SU-DHL-6 (cell line): ENCODE results near the gene NAIF1.

Experiments
- H2AFZ ChIP-seq: fragments of 200-600 bp; sonication (generic); 2 replicates; pipeline ENCODE4 v1.6.1; 2014; ENCODE audit warnings: low read depth, mild to moderate bottlenecking, moderate library complexity, mixed read lengths, antibody characterized with exemption, low read length; ENCODE audit not compliant: severe bottlenecking
- H3F3A ChIP-seq: fragments of 200-600 bp; shearing (Covaris generic); 2 replicates; pipeline ENCODE4 v1.6.0; 2016; ENCODE audit warnings: antibody characterized with exemption, mild to moderate bottlenecking; ENCODE audit not compliant: insufficient read depth
- H3K27ac ChIP-seq: fragments of 200-600 bp; sonication (generic); 2 replicates; pipeline ENCODE4 v1.5.1; 2016; ENCODE audit warnings: low read depth, mild to moderate bottlenecking, low read length, moderate library complexity, mixed read lengths
- H3K27me3 ChIP-seq: fragments of 200-600 bp; sonication (generic), shearing (Covaris generic); 2 replicates; pipeline ENCODE4 v1.6.0; 2014; ENCODE audit warnings: mild to moderate bottlenecking, low read length
- H3K36me3 ChIP-seq: fragments of 200-600 bp; sonication (generic); 2 replicates; pipeline ENCODE4 v1.6.1; 2014; ENCODE audit warnings: mild to moderate bottlenecking, low read length, mixed read lengths
- H3K4me2 ChIP-seq: fragments of 300-600, 200-600 bp; shearing (Covaris generic), sonication (generic); 2 replicates; pipeline ENCODE4 v1.6.0; 2014; ENCODE audit warnings: low read length, low read depth, mild to moderate bottlenecking; ENCODE audit not compliant: poor library complexity, severe bottlenecking
- H3K4me3 ChIP-seq: fragments of 200-600 bp; sonication (generic); 2 replicates; pipeline ENCODE4 v1.5.1; 2014; ENCODE audit warnings: antibody characterized with exemption, low read length, mild to moderate bottlenecking, mixed read lengths; ENCODE audit not compliant: insufficient read depth, poor library complexity, severe bottlenecking
- H3K79me2 ChIP-seq: fragments of 200-600 bp; sonication (generic); 2 replicates; pipeline ENCODE4 v1.6.1; 2014; ENCODE audit warnings: mild to moderate bottlenecking, low read length, moderate library complexity; ENCODE audit not compliant: insufficient read depth
- H3K9ac ChIP-seq: fragments of 200-600 bp; sonication (generic); 2 replicates; pipeline ENCODE4 v1.7.0; 2014; ENCODE audit warnings: mild to moderate bottlenecking, low read length
- H3K9me2 ChIP-seq: fragments of 200-600 bp; sonication (generic); replicated peaks from 2 replicates; pipeline ENCODE4 v1.6.1; 2014; ENCODE audit warnings: low read length; ENCODE audit not compliant: insufficient read depth
- H3K9me3 ChIP-seq: fragments of 200-600 bp; sonication (generic); 2 replicates; pipeline ENCODE4 v1.6.1; 2014; ENCODE audit warnings: low read length, mixed read lengths; ENCODE audit not compliant: insufficient read depth
- H4K20me1 ChIP-seq: fragments of 200-600 bp; sonication (generic); 2 replicates; pipeline ENCODE4 v1.6.1; 2014; ENCODE audit warnings: low read depth, mild to moderate bottlenecking, antibody characterized with exemption, low read length, moderate library complexity, mixed read lengths
- CTCF ChIP-seq: fragments of 200-600 bp; sonication (generic); IDR thresholded peaks from one replicate; pipeline ENCODE4 v1.5.1; 2017; ENCODE audit warnings: antibody characterized with exemption, mild to moderate bottlenecking, low read length, moderate library complexity; ENCODE audit not compliant: insufficient read depth, poor library complexity, severe bottlenecking
- EZH2phosphoT487 ChIP-seq: fragments of 200-600 bp; sonication (generic), shearing (Covaris generic); conservative IDR thresholded peaks from 2 replicates; pipeline ENCODE4 v1.6.1; 2018; ENCODE audit warnings: mild to moderate bottlenecking, antibody characterized with exemption, low read length, moderate library complexity, mixed read lengths

Gene NAIF1

GRCh38 chr9:128092199-128092977 lies 25.3 kb upstream of the NAIF1 start:
- H3K4me2 ChIP-seq, result no peak overlapping the region
- H3K9me3 ChIP-seq, result no peaks in the 10 kb centered on the region
- no peaks in the 10 kb centered on the region for H3K36me3 ChIP-seq
- no peak overlapping the region for H2AFZ ChIP-seq
- no peak overlapping the region for H3K4me3 ChIP-seq
- no peaks in the 10 kb centered on the region for H3K9me2 ChIP-seq
- no peaks in the 10 kb centered on the region for H3K27me3 ChIP-seq
- no peaks in the 10 kb centered on the region for H4K20me1 ChIP-seq
- H3K79me2 ChIP-seq, result peaks cover 90% of the 10 kb centered on the region
- TF ChIP-seq EZH2phosphoT487 (no peak), CTCF (no peak)
- no peak overlapping the region for H3K9ac ChIP-seq
- 0 out of 2 replicates have a peak, but pooled peaks cover 4% of the 10 kb centered on the region for H3F3A ChIP-seq
- H3K27ac ChIP-seq, result no peak overlapping the region

GRCh38 chr9:128091571-128091970 lies 24.5 kb upstream of the NAIF1 start:
- H3K36me3 ChIP-seq, result no peaks in the 10 kb centered on the region
- no peak overlapping the region for H2AFZ ChIP-seq
- no peak overlapping the region for H3K4me2 ChIP-seq
- TF ChIP-seq EZH2phosphoT487 (no peak), CTCF (no peak)
- H3F3A ChIP-seq, result 0 out of 2 replicates have a peak, but pooled peaks cover 4% of the 10 kb centered on the region
- H3K27me3 ChIP-seq, result no peaks in the 10 kb centered on the region
- H3K4me3 ChIP-seq, result no peak overlapping the region
- no peak overlapping the region for H3K27ac ChIP-seq
- H3K79me2 ChIP-seq, result peaks cover 88% of the 10 kb centered on the region
- no peaks in the 10 kb centered on the region for H3K9me3 ChIP-seq
- no peaks in the 10 kb centered on the region for H3K9me2 ChIP-seq
- H4K20me1 ChIP-seq, result no peaks in the 10 kb centered on the region
- no peak overlapping the region for H3K9ac ChIP-seq

- Histone ChIP-seq H2AFZ (no peak overlapping the region), H3F3A (0 out of 2 replicates have a peak, but pooled peaks cover 4% of the 10 kb centered on the region), H3K9me3 (no peaks in the 10 kb centered on the region), H3K9me2 (no peaks in the 10 kb centered on the region), H3K4me3 (no peak overlapping the region), H3K9ac (no peak overlapping the region), H3K27ac (no peak overlapping the region), H3K4me2 (no peak overlapping the region), H4K20me1 (no peaks in the 10 kb centered on the region), H3K79me2 (peaks cover 86% of the 10 kb centered on the region), H3K36me3 (no peaks in the 10 kb centered on the region), H3K27me3 (no peaks in the 10 kb centered on the region)
- TF ChIP-seq EZH2phosphoT487, result no peak
- no peak for TF ChIP-seq CTCF
These were observed 24.0 kb upstream of the NAIF1 start for GRCh38 chr9:128091144-128091543.
